HepG2 (cell line): Measurements from ENCODE around the gene SHLD1. TPM values are rescaled to one million over a fixed set of nuclear protein-coding genes. Genes with fewer than 3 reads are reported as not detected.

Experiments used
- ATF6 ChIP-seq: sonication (generic); formaldehyde crosslinking; conservative IDR thresholded peaks from 2 replicates; pipeline ENCODE4 v1.4.0; 2020; ENCODE audit warnings: missing genetic modification reagents
- BATF2 ChIP-seq: sonication (generic); formaldehyde crosslinking; IDR thresholded peaks from 2 replicates; pipeline ENCODE4 v1.8.0; 2022; ENCODE audit warnings: mild to moderate bottlenecking, missing genetic modification reagents, moderate library complexity
- CBX2 ChIP-seq, 2 experiments: fragments of 200-600 bp in 1 of 2; sonication (generic); formaldehyde crosslinking in 1 of 2; IDR thresholded peaks; 2 replicates each; pipeline versions ENCODE4 v1.7.0 to v1.8.1; 2018 to 2022; ENCODE audit warnings: low read depth in 2 of 2, low read length in 1 of 2, mild to moderate bottlenecking in 1 of 2, missing genetic modification reagents in 1 of 2
- CEBPB ChIP-seq: IDR thresholded peaks from 2 replicates; pipeline ENCODE4 v1.6.1; 2011; ENCODE audit warnings: low read depth, low read length, improper control_type of control experiment, borderline replicate concordance
- DR1 ChIP-seq: sonication (generic); formaldehyde crosslinking; IDR thresholded peaks from 2 replicates; pipeline ENCODE4 v1.8.0; 2021; ENCODE audit warnings: mild to moderate bottlenecking, missing genetic modification reagents, inconsistent platforms
- HNF1A ChIP-seq, 2 experiments: sonication (generic) in 1 of 2; formaldehyde crosslinking in 1 of 2; IDR thresholded peaks; 2 replicates each; pipeline versions ENCODE4 v1.4.0 to v1.6.1; 2016 to 2020; ENCODE audit warnings: borderline replicate concordance in 1 of 2, low read depth in 1 of 2, mild to moderate bottlenecking in 1 of 2, missing genetic modification reagents in 1 of 2
- RCOR2 ChIP-seq: IDR thresholded peaks from 2 replicates; pipeline ENCODE4 v1.6.1; 2016; ENCODE audit warnings: missing biosample characterization, missing genetic modification reagents
- SOX6 ChIP-seq, 2 experiments: fragments of 450-650 bp in 1 of 2; sonication (generic) in 1 of 2; formaldehyde crosslinking in 1 of 2; IDR thresholded peaks; 2 replicates each; pipeline versions ENCODE4 v1.4.0 to v1.6.1; 2017 to 2020; ENCODE audit warnings: antibody characterized with exemption in 1 of 2, mild to moderate bottlenecking in 1 of 2, missing genetic modification reagents in 1 of 2
- SSRP1 ChIP-seq: IDR thresholded peaks from 2 replicates; pipeline ENCODE4 v1.6.1; 2016; ENCODE audit warnings: control low read depth
- ZNF329 ChIP-seq: sonication (generic); formaldehyde crosslinking; IDR thresholded peaks from 2 replicates; pipeline ENCODE4 v1.9.0; 2021; ENCODE audit warnings: low read depth, mild to moderate bottlenecking, missing genetic modification reagents
- ZNF501 ChIP-seq: sonication (generic); formaldehyde crosslinking; IDR thresholded peaks from 2 replicates; pipeline ENCODE4 v1.5.1; 2020; ENCODE audit warnings: mild to moderate bottlenecking, moderate library complexity, missing genetic modification reagents
- ZNF768 ChIP-seq: sonication (generic); formaldehyde crosslinking; IDR thresholded peaks from 2 replicates; pipeline ENCODE4 v1.4.0; 2020; ENCODE audit warnings: missing genetic modification reagents
- polyA plus RNA-seq, 8 experiments: library from polyadenylated mRNA; depleted of rRNA in 3 of 8; stranded (reverse) in 7 of 8; unstranded in 1 of 8; fragments of >200 nt; fragmentation: Illumina TruSeq in 4 of 8; extraction: Trizol in 4 of 8; gene quantifications; 2 replicates each; pipeline versions ENCODE4 v1.2.1 to v1.2.3, GENCODE V29; 2011 to 2016; ENCODE audit warnings: low read depth in 4 of 8, missing spikeins in 1 of 8, mixed read lengths in 1 of 8; ENCODE audit not compliant: insufficient read depth in 1 of 8
- total RNA-seq, 5 experiments: library from RNA; depleted of rRNA; stranded (reverse); fragments of >200 nt; fragmentation: Illumina TruSeq; extraction: Trizol; gene quantifications; 2 replicates each; pipeline ENCODE4 v1.2.3, GENCODE V29; 2016; ENCODE audit warnings: low read depth in 1 of 5
- TF ChIP-seq, protein P1 (sequence below): sonication (generic); formaldehyde crosslinking; IDR thresholded peaks from 2 replicates; pipeline ENCODE4 v1.4.0; 2020; ENCODE audit warnings: missing genetic modification reagents, borderline replicate concordance
- TF ChIP-seq, protein P2 (sequence below): sonication (generic); formaldehyde crosslinking; IDR thresholded peaks from 2 replicates; pipeline ENCODE4 v1.4.0; 2020; ENCODE audit warnings: missing genetic modification reagents

The SHLD1 gene
- total and polyA plus RNA-seq, 2 of the 13 experiments (the other 11 are each of a cell fraction or from before 2014, with no cell fraction given) = 8.9 to 10.0 TPM

DNA sequence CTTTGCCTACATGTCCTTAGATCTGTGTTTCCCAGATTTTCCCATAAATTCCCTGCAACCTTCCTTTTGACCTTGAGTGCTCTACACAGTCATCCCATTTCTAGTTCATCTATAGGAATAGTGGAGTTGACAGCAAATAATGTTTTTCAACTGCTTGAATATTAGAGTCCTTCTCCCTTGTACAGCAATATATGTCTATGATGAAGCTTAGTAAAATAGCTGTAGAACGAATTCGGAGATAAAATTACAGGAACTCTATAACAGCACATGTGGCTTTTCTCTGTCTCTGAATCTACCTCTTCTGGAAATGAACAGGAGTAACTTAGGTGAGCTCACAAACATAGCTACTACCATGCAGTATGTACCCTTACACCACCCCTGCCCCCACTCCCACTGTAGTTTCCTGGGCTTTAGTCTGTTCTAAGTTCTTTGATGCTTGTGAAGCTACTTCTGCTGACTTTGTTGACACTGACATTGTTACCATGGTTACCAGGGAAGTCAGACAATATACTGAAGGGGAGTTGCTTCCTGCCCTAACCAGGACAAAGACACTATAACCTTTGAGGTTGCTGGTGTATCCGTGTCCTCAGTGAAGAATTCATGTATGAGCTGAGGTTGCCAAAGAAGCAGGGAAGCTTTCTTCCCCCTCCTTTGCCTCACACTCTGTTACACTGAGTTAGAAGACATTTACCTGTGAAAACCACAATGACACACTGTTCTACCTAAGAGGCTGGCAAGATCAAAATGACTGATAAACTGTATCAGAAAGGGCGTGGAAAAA lies 35.8 kb upstream of the SHLD1 start (continued):
- TF ChIP-seq, protein P1, sequence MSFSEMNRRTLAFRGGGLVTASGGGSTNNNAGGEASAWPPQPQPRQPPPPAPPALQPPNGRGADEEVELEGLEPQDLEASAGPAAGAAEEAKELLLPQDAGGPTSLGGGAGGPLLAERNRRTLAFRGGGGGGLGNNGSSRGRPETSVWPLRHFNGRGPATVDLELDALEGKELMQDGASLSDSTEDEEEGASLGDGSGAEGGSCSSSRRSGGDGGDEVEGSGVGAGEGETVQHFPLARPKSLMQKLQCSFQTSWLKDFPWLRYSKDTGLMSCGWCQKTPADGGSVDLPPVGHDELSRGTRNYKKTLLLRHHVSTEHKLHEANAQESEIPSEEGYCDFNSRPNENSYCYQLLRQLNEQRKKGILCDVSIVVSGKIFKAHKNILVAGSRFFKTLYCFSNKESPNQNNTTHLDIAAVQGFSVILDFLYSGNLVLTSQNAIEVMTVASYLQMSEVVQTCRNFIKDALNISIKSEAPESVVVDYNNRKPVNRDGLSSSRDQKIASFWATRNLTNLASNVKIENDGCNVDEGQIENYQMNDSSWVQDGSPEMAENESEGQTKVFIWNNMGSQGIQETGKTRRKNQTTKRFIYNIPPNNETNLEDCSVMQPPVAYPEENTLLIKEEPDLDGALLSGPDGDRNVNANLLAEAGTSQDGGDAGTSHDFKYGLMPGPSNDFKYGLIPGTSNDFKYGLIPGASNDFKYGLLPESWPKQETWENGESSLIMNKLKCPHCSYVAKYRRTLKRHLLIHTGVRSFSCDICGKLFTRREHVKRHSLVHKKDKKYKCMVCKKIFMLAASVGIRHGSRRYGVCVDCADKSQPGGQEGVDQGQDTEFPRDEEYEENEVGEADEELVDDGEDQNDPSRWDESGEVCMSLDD (CRISPR knock-in tag) = no peak
- TF ChIP-seq CBX2 (IDR thresholded peaks at IDR 0.05; ENCODE audit: low read depth, low read length) (no peak), CBX2 (CRISPR knock-in tag; IDR thresholded peaks at IDR 0.05; ENCODE audit: low read depth) (no peak; the same call in 1 of the 2 replicates), ATF6 (CRISPR knock-in tag) (no peak), ZNF501 (no peak), ZNF329 (CRISPR knock-in tag) (no peak), SSRP1 (no peak), BATF2 (CRISPR knock-in tag) (no peak), SOX6 (IDR thresholded peaks at IDR 0.05) (no peak), SOX6 (CRISPR knock-in tag; IDR thresholded peaks at IDR 0.05) (peak; percentile 83), HNF1A (IDR thresholded peaks at IDR 0.05; ENCODE audit: low read depth) (no peak), HNF1A (CRISPR knock-in tag; IDR thresholded peaks at IDR 0.05; ENCODE audit: borderline replicate concordance) (no peak), CEBPB (no peak), ZNF768 (CRISPR knock-in tag) (no peak), RCOR2 (CRISPR knock-in tag) (peak; percentile 90), DR1 (CRISPR knock-in tag) (no peak)
- TF ChIP-seq, protein P2, sequence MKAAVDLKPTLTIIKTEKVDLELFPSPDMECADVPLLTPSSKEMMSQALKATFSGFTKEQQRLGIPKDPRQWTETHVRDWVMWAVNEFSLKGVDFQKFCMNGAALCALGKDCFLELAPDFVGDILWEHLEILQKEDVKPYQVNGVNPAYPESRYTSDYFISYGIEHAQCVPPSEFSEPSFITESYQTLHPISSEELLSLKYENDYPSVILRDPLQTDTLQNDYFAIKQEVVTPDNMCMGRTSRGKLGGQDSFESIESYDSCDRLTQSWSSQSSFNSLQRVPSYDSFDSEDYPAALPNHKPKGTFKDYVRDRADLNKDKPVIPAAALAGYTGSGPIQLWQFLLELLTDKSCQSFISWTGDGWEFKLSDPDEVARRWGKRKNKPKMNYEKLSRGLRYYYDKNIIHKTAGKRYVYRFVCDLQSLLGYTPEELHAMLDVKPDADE (CRISPR knock-in tag) = no peak
